ENCODE measurements around the gene NLE1.

DNA sequence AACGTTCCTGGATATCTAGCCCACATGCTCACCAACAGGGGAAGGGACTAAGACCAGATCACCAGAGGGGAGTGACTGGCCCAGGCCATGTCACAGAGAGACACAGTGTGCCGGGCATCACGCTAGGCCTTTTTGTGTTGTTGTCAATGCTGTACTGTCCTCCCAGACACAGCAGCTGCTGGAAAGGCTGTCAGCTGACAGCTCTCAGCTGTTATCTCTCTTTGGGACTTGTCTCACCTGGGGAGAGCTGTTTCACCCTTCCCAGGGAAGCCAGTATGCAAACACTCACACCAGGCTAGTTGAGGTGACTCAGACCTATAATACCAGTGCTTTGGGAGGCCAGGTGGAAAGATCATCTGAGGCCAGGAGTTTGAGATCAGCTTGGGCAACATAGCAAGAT lies 24.9 kb upstream of the NLE1 start:
- TF ChIP-seq CTCF (IDR thresholded peaks at IDR 0.05) (no peak), EZH2phosphoT487 (IDR thresholded peaks at IDR 0.05) (no peak), EZH2 (IDR thresholded peaks at IDR 0.05) (no peak)
